Mesenchymal stem cell (in vitro differentiated cells and primary cell): ENCODE data around the gene OR2V2.

Experiments used
- DNase-seq: peaks from one replicate; pipeline ENCODE4 v3.0.0-alpha.2; 2013
- H2AFZ ChIP-seq: one replicate; pipeline ENCODE4 v1.6.1; 2013; ENCODE audit warnings: low read depth, mild to moderate bottlenecking, control low read depth, inconsistent platforms, low read length, moderate library complexity
- H2AK5ac ChIP-seq: 2 replicates; pipeline ENCODE4 v1.6.1; 2013; ENCODE audit warnings: low read length, moderate library complexity, mild to moderate bottlenecking, inconsistent platforms; ENCODE audit not compliant: severe bottlenecking
- H2BK120ac ChIP-seq: one replicate; pipeline ENCODE4 v1.6.1; 2013; ENCODE audit warnings: low read depth, mild to moderate bottlenecking, inconsistent platforms, low read length, moderate library complexity
- H2BK12ac ChIP-seq, 2 experiments: one replicate each; pipeline ENCODE4 v1.6.1; 2013; ENCODE audit warnings: inconsistent platforms in 2 of 2, low read length in 2 of 2, mild to moderate bottlenecking in 2 of 2, moderate library complexity in 2 of 2, control low read depth in 1 of 2
- H2BK15ac ChIP-seq: one replicate; pipeline ENCODE4 v1.6.1; 2013; ENCODE audit warnings: mild to moderate bottlenecking, low read depth, inconsistent platforms; ENCODE audit not compliant: poor library complexity, severe bottlenecking
- H2BK5ac ChIP-seq: 2 replicates; pipeline ENCODE4 v1.6.1; 2013; ENCODE audit warnings: low read depth, mild to moderate bottlenecking, low read length, control low read depth, inconsistent platforms; ENCODE audit not compliant: poor library complexity, severe bottlenecking
- H3K14ac ChIP-seq, 2 experiments: one replicate each; pipeline ENCODE4 v1.6.1; 2013; ENCODE audit warnings: inconsistent platforms in 2 of 2, low read length in 2 of 2, control low read depth in 1 of 2, mild to moderate bottlenecking in 1 of 2, moderate library complexity in 1 of 2
- H3K18ac ChIP-seq, 2 experiments: one replicate each; pipeline ENCODE4 v1.6.1; 2013; ENCODE audit warnings: inconsistent platforms in 2 of 2, low read length in 2 of 2, control low read depth in 1 of 2, low read depth in 1 of 2, mild to moderate bottlenecking in 1 of 2
- H3K23ac ChIP-seq, 2 experiments: one replicate each; pipeline ENCODE4 v1.6.1; 2013; ENCODE audit warnings: inconsistent platforms in 2 of 2, low read length in 2 of 2, mild to moderate bottlenecking in 2 of 2, moderate library complexity in 2 of 2, control low read depth in 1 of 2
- H3K27ac ChIP-seq: 2 replicates; pipeline ENCODE4 v1.5.1; 2013; ENCODE audit warnings: mild to moderate bottlenecking, moderate library complexity, low read length, control low read depth, inconsistent platforms; ENCODE audit not compliant: poor library complexity, severe bottlenecking
- H3K27me3 ChIP-seq, 2 experiments: 2 replicates each; pipeline versions ENCODE4 v1.6.1 to v1.7.0; 2013; ENCODE audit warnings: low read length in 2 of 2, mild to moderate bottlenecking in 2 of 2, moderate library complexity in 2 of 2, control low read depth in 1 of 2, inconsistent platforms in 1 of 2; ENCODE audit not compliant: control insufficient read depth in 1 of 2, insufficient read depth in 1 of 2
- H3K36me3 ChIP-seq, 2 experiments: 2 replicates each; pipeline versions ENCODE4 v1.6.1 to v1.7.0; 2013; ENCODE audit warnings: low read length in 2 of 2, control low read depth in 1 of 2, inconsistent platforms in 1 of 2, low read depth in 1 of 2, mild to moderate bottlenecking in 1 of 2; ENCODE audit not compliant: insufficient read depth in 2 of 2, control insufficient read depth in 1 of 2
- H3K4ac ChIP-seq, 2 experiments: one replicate each; pipeline ENCODE4 v1.6.1; 2013; ENCODE audit warnings: inconsistent platforms in 2 of 2, low read length in 2 of 2, mild to moderate bottlenecking in 2 of 2, moderate library complexity in 2 of 2, control low read depth in 1 of 2, low read depth in 1 of 2
- H3K4me1 ChIP-seq: 2 replicates; pipeline ENCODE4 v1.6.1; 2013; ENCODE audit warnings: low read depth, low read length, control low read depth; ENCODE audit not compliant: control insufficient read depth, insufficient read depth
- H3K4me2 ChIP-seq: 2 replicates; pipeline ENCODE4 v1.6.1; 2013; ENCODE audit warnings: low read length, mild to moderate bottlenecking, inconsistent platforms; ENCODE audit not compliant: poor library complexity, severe bottlenecking
- H3K4me3 ChIP-seq, 2 experiments: 2 replicates each; pipeline versions ENCODE4 v1.5.1 to v1.7.0; 2013; ENCODE audit warnings: low read length in 2 of 2, mild to moderate bottlenecking in 2 of 2, control low read depth in 1 of 2, low read depth in 1 of 2; ENCODE audit not compliant: insufficient read depth in 1 of 2
- H3K79me1 ChIP-seq: replicated peaks from 2 replicates; pipeline ENCODE4 v1.6.1; 2013; ENCODE audit warnings: mild to moderate bottlenecking, control low read depth, low read length, inconsistent platforms; ENCODE audit not compliant: poor library complexity, severe bottlenecking
- H3K9ac ChIP-seq: 2 replicates; pipeline ENCODE4 v1.7.0; 2013; ENCODE audit warnings: mild to moderate bottlenecking, low read length, moderate library complexity
- H3K9me3 ChIP-seq: 2 replicates; pipeline ENCODE4 v1.7.0; 2013; ENCODE audit warnings: mild to moderate bottlenecking, low read length; ENCODE audit not compliant: control insufficient read depth
- H4K8ac ChIP-seq: one replicate; pipeline ENCODE4 v1.6.1; 2013; ENCODE audit warnings: inconsistent platforms, mild to moderate bottlenecking, low read length, moderate library complexity
- H4K91ac ChIP-seq: one replicate; pipeline ENCODE4 v1.6.1; 2013; ENCODE audit warnings: mild to moderate bottlenecking, low read length, inconsistent platforms
- WGBS: methylation state at CpG from one replicate; pipeline ENCODE4 v1.1.7; 2013; ENCODE audit warnings: mixed read lengths; 5-methylcytosine and 5-hydroxymethylcytosine counted together

The OR2V2 gene

DNA sequence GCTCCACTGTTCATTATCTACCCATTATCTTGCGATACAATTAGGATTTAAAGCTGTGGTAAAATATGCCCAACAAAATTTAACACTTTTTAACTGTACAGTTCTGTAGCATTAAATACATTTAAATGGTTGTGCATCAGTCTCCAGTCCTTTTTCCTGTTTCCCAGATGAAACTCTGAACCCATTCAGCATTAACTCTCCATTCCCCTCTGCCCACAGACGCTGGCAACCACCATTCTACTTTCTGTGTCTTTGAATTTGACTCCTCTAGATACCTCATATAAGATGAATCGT lies 60.5 kb downstream of the OR2V2 start:
- H3K23ac ChIP-seq, result no peak overlapping the region
- no peak for DNase-seq

More for the DNA sequence above, 60.5 kb downstream of the OR2V2 start:
- Histone ChIP-seq H2BK120ac (no peak overlapping the region), H3K4me3 (peak overlapping the region in 1 of 2 experiments; percentile 28), H2AK5ac (no peak overlapping the region), H3K9me3 (no peaks in the 10 kb centered on the region), H3K14ac (no peak overlapping the region), H2BK12ac (no peak overlapping the region), H3K4me2 (no peak overlapping the region), H2BK5ac (no peak overlapping the region), H3K27ac (no peak overlapping the region), H3K79me1 (no peaks in the 10 kb centered on the region), H4K91ac (no peak overlapping the region), H3K4ac (no peak overlapping the region), H3K27me3 (peaks cover 14 to 16% of the 10 kb centered on the region in 2 experiments), H2AFZ (no peak overlapping the region), H3K4me1 (peaks cover 27% of the 10 kb centered on the region), H2BK15ac (no peak overlapping the region), H3K18ac (no peak overlapping the region), H3K36me3 (no peaks in the 10 kb centered on the region), H3K9ac (peak overlapping the region; percentile 92), H4K8ac (no peak overlapping the region)
- 91% methylated on average over 2 of the region's 3 CpGs for WGBS
